Tibial nerve (tissue), 4 donors: ENCODE results near the gene GGT7. TPM values are rescaled to one million over a fixed set of nuclear protein-coding genes. Genes with fewer than 3 reads are reported as not detected.

Experiments used
- DNase-seq, 2 donors: peaks; one replicate each; pipeline ENCODE4 v3.0.0-alpha.2; 2019; ENCODE audit warnings: low spot score in 2 of 2
- H3K27ac ChIP-seq, 4 donors: fragments of 200-600 bp; sonication (generic) in 3 of 4; one replicate each; pipeline ENCODE4 v1.5.1; 2017 to 2019; ENCODE audit warnings: mild to moderate bottlenecking in 1 of 4
- H3K27me3 ChIP-seq, 2 donors: fragments of 200-600 bp; sonication (generic) in 1 of 2; one replicate each; pipeline versions ENCODE4 v1.5.1 to v1.6.0; 2017 to 2019
- H3K36me3 ChIP-seq, 3 donors: fragments of 200-600 bp; sonication (generic); one replicate each; pipeline ENCODE4 v1.5.1; 2018 to 2019
- H3K4me1 ChIP-seq, 4 donors: fragments of 200-600 bp; sonication (generic) in 3 of 4; one replicate each; pipeline ENCODE4 v1.5.1; 2017 to 2019
- H3K4me3 ChIP-seq, 4 donors: fragments of 200-600 bp; sonication (generic) in 3 of 4; one replicate each; pipeline ENCODE4 v1.5.1; 2017 to 2019; ENCODE audit warnings: mild to moderate bottlenecking in 1 of 4, moderate library complexity in 1 of 4
- H3K9me3 ChIP-seq, 4 donors: fragments of 200-600 bp; sonication (generic) in 3 of 4; one replicate each; pipeline ENCODE4 v1.5.1; 2017 to 2019
- CTCF ChIP-seq, 5 experiments: fragments of 200-600 bp in 3 of 5; fragments of 450-650 bp in 2 of 5; sonication (generic) in 3 of 5; IDR thresholded peaks; one replicate each; pipeline ENCODE4 v1.5.1; 2016 to 2019; ENCODE audit warnings: antibody characterized with exemption in 5 of 5, mild to moderate bottlenecking in 3 of 5, moderate library complexity in 2 of 5
- EP300 ChIP-seq, 2 donors: sonication (generic); formaldehyde crosslinking; IDR thresholded peaks; one replicate each; pipeline ENCODE4 v1.6.1; 2017; ENCODE audit warnings: antibody characterized with exemption in 2 of 2, mild to moderate bottlenecking in 1 of 2
- POLR2A ChIP-seq, 2 donors: fragments of 450-650 bp; IDR thresholded peaks; one replicate each; pipeline ENCODE4 v1.6.1; 2017; ENCODE audit warnings: antibody characterized with exemption in 2 of 2, mild to moderate bottlenecking in 2 of 2, moderate library complexity in 2 of 2
- WGBS, 2 donors: methylation state at CpG; one replicate each; pipeline ENCODE4 v1.1.5; 2018; 5-methylcytosine and 5-hydroxymethylcytosine counted together
- total RNA-seq, 4 donors: library from RNA; depleted of rRNA; stranded (reverse); fragments of >200 nt; gene quantifications; one replicate each; pipeline ENCODE4 v1.1.0, GENCODE V29; 2016

Gene GGT7
- total RNA-seq, 4 donors from 2014 or later: 19.6 to 41.7 (median 28.4) TPM

DNA sequence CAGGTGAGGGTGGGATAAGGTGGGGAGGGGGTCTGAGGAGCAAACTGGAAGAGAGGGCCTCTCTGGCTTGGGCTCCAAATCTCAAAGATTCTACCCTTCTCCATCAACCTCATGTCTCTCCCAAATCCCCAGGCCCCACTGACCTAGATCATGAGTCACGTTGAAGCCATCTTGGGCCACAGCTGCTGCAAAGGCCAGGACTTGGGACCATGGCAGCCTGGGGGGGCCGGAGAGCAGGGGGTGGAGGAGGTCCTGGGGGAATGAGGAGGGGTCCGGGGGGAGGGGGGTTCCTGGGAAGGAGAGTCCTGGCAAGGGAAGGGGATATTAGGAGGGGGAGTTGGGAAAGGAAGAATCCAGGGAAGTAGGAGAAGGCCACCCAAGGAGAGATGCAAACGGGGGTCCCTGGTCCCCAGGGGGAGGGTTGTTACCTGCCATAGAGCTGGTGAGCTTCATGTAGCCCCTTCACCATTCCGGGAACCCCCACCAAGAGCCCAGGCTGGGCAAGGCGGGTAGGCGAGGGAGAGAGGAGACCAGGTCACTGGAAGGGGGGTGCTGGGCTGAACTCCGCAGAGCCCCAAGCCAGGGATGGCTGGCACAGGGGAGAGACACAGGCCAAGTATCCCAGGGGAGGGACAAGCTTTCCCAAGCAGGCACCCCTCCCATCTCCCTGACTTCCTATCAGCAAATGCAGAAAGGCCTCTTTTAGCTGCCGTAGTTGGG, 12.7 kb downstream of the GGT7 start:
- no peak overlapping the region for H3K27ac ChIP-seq
- no peak overlapping the region for H3K4me3 ChIP-seq
- TF ChIP-seq CTCF (IDR thresholded peaks at IDR 0.05): no peak
- no peak for TF ChIP-seq POLR2A (IDR thresholded peaks at IDR 0.05)
- TF ChIP-seq EP300 (IDR thresholded peaks at IDR 0.05): no peak
- H3K4me1 ChIP-seq: no peaks in the 10 kb centered on the region
- 83 to 89% methylated on average over 9 of the region's 9 CpGs for WGBS, 2 donors
- H3K36me3 ChIP-seq: peaks cover 0 to 91% (median 0%) of the 10 kb centered on the region in 3 donors
- no peaks in the 10 kb centered on the region for H3K27me3 ChIP-seq
- no peak for DNase-seq
- H3K9me3 ChIP-seq: no peaks in the 10 kb centered on the region

DNA sequence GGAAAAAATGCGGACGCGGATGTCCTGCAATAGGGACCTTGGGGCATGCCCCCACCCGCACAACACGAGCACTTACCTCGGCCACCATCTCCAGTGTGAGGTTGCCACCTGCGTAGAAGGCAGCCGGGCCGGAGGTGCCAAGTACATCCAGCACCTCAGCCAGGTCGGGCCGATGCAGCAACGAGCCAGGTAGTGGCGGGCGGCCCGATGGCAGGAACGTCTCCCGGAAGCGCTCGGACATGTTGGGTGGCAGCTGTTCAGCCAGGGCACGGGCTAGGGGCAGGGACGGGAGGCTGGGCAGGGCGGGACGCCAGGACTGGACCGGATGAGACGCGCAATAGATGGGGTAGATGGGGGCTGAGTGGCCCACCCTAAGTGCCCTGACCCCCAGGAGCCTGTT, 13.3 kb downstream of the GGT7 start:
- WGBS, 2 donors: 92 to 94% methylated on average over 20 to 26 of the region's 26 CpGs
- Histone ChIP-seq H3K4me1 (no peaks in the 10 kb centered on the region), H3K4me3 (no peak overlapping the region), H3K36me3 (peaks cover 0 to 95% (median 0%) of the 10 kb centered on the region in 3 donors), H3K27me3 (no peaks in the 10 kb centered on the region), H3K9me3 (no peaks in the 10 kb centered on the region), H3K27ac (no peak overlapping the region)
- TF ChIP-seq EP300 (IDR thresholded peaks at IDR 0.05): no peak
- TF ChIP-seq POLR2A (IDR thresholded peaks at IDR 0.05): no peak
- no peak for TF ChIP-seq CTCF (IDR thresholded peaks at IDR 0.05)
- DNase-seq: no peak

DNA sequence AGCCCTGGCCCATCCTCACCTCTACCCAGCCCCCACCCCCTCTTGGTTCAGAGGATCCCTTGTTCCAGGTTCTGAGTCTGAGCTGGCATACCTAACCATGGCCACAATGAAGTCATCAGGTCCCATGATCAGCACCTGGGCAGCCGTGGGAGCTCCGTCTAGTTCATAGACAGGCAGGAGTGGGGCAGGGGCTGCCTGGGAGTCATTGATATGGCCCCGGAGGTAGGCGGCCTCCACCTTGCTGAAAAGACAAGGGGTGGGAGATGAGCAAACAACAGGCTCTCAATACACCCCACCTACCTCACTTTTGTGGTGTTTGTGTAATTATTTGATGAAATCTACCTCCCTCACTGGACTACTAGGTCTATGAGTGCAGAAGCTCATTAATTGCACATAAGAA, 20.4 kb downstream of the GGT7 start:
- 82 to 93% methylated on average over 4 of the region's 4 CpGs for WGBS, 2 donors
- H3K36me3 ChIP-seq: peaks cover 0 to 100% (median 9%) of the 10 kb centered on the region in 3 donors
- no peaks in the 10 kb centered on the region for H3K27me3 ChIP-seq

GRCh38 chr20:34850969-34851368, 21.7 kb downstream of the GGT7 start:
- no peak overlapping the region for H3K4me3 ChIP-seq

More for the DNA sequence above, 20.4 kb downstream of the GGT7 start:
- no peak for TF ChIP-seq POLR2A (IDR thresholded peaks at IDR 0.05)
- no peak for TF ChIP-seq CTCF (IDR thresholded peaks at IDR 0.05)
- TF ChIP-seq EP300 (IDR thresholded peaks at IDR 0.05): no peak
- Histone ChIP-seq H3K27ac (no peak overlapping the region), H3K9me3 (no peaks in the 10 kb centered on the region), H3K4me3 (no peak overlapping the region), H3K4me1 (no peaks in the 10 kb centered on the region)
- DNase-seq: no peak

More at GRCh38 chr20:34850969-34851368, 21.7 kb downstream of the GGT7 start:
- Histone ChIP-seq H3K4me1 (no peaks in the 10 kb centered on the region), H3K9me3 (no peaks in the 10 kb centered on the region), H3K36me3 (peaks cover 0 to 100% (median 9%) of the 10 kb centered on the region in 3 donors), H3K27ac (no peak overlapping the region), H3K27me3 (no peaks in the 10 kb centered on the region)
- DNase-seq: no peak
- TF ChIP-seq CTCF (IDR thresholded peaks at IDR 0.05): no peak
- WGBS, 2 donors: 96 to 97% methylated on average over 12 to 13 of the region's 14 CpGs
